Panc1 (cell line): ENCODE measurements around the gene THSD7A. TPM values are rescaled to one million over a fixed set of nuclear protein-coding genes. Genes with fewer than 3 reads are reported as not detected.

Source experiments
- ATAC-seq: fragments of 200-7000 bp; cut with Tn5 transposase; 2 replicates; pipeline ENCODE4 v1.9.1; 2020; ENCODE audit warnings: mild to moderate bottlenecking, moderate library complexity
- BruUV-seq: library from RNA; stranded (reverse); fragments of 400-500 nt; replicated peaks from 2 replicates; lab custom pipeline; 2021; lab: Mats Ljungman, UMichigan
- CTCF ChIA-PET: fragments of 300-600 bp; sonication (Branson Sonifier 250); formaldehyde crosslinking; loops from one replicate; lab custom pipeline; 2022; ENCODE audit warnings: antibody characterized with exemption; lab: Charles Lee
- POLR2A ChIA-PET: fragments of 300-600 bp; sonication (Branson Sonifier 250); formaldehyde crosslinking; loops from one replicate; lab custom pipeline; 2022; ENCODE audit warnings: antibody characterized with exemption; lab: Charles Lee
- DNase-seq: peaks from one replicate; pipeline ENCODE4 v3.0.0-alpha.2; 2010; ENCODE audit warnings: low read depth, low spot score
- H3K27ac ChIP-seq: 2 replicates; pipeline ENCODE4 v1.5.1; 2011; ENCODE audit warnings: mild to moderate bottlenecking, low read length, inconsistent platforms
- H3K27me3 ChIP-seq: fragments of 200-500 bp; sonication (Bioruptor generic); 2 replicates; pipeline ENCODE4 v1.6.0; 2014; ENCODE audit warnings: low read length, inconsistent platforms; ENCODE audit not compliant: control insufficient read depth, insufficient read depth
- H3K36me3 ChIP-seq: fragments of 200-500 bp; sonication (Bioruptor generic); 2 replicates; pipeline ENCODE4 v1.5.1; 2014; ENCODE audit warnings: inconsistent platforms, mild to moderate bottlenecking, low read length, moderate library complexity; ENCODE audit not compliant: control insufficient read depth, insufficient read depth
- H3K4me1 ChIP-seq: 2 replicates; pipeline ENCODE4 v1.5.1; 2011; ENCODE audit warnings: inconsistent platforms, mild to moderate bottlenecking, low read length, moderate library complexity; ENCODE audit not compliant: control insufficient read depth, insufficient read depth
- H3K4me3 ChIP-seq, 2 experiments: 2 replicates each; pipeline ENCODE4 v1.5.1; 2011 to 2012; ENCODE audit warnings: low read depth in 2 of 2, low read length in 2 of 2, mild to moderate bottlenecking in 2 of 2, inconsistent platforms in 1 of 2, moderate library complexity in 1 of 2
- H3K9me3 ChIP-seq: fragments of 200-500 bp; sonication (Bioruptor generic); 2 replicates; pipeline ENCODE4 v1.5.1; 2014; ENCODE audit warnings: low read depth, mild to moderate bottlenecking, inconsistent platforms, low read length, moderate library complexity; ENCODE audit not compliant: control insufficient read depth, insufficient read depth
- CTCF ChIP-seq: fragments of 450-650 bp; IDR thresholded peaks from 2 replicates; pipeline ENCODE4 v1.5.1; 2017; ENCODE audit warnings: mild to moderate bottlenecking
- POLR2AphosphoS5 ChIP-seq: IDR thresholded peaks from 2 replicates; pipeline ENCODE4 v1.6.1; 2012; ENCODE audit warnings: mild to moderate bottlenecking, low read depth, low read length, moderate library complexity
- SIN3A ChIP-seq: IDR thresholded peaks from 2 replicates; pipeline ENCODE4 v1.6.1; 2012; ENCODE audit warnings: low read depth, mild to moderate bottlenecking, low read length, moderate library complexity, borderline replicate concordance; ENCODE audit not compliant: insufficient read depth
- TCF7L2 ChIP-seq: IDR thresholded peaks from 2 replicates; pipeline ENCODE4 v1.6.1; 2011; ENCODE audit warnings: mild to moderate bottlenecking, low read depth, low read length, inconsistent platforms
- in situ Hi-C: cut with HindIII; loops from 2 replicates; pipeline ENCODE4 v1.10.0; 2016; ENCODE audit warnings: low sequenced_read_pairs, low pct_unique_long_range_greater_than_20kb
- intact Hi-C: fragments of 100-400 bp; cut with micrococcal nuclease; formaldehyde crosslinking; loops from one replicate; pipeline ENCODE4 v1.10.0; 2022; ENCODE audit not compliant: unreplicated experiment
- total RNA-seq: library from RNA; stranded (reverse); gene quantifications from one replicate; pipeline ENCODE4 v1.2.1, GENCODE V29; 2021; ENCODE audit not compliant: unreplicated experiment
- TF ChIP-seq, protein P1 (sequence below), 2 experiments: IDR thresholded peaks; 2 replicates each; pipeline ENCODE4 v1.6.1; 2011 to 2012; ENCODE audit warnings: low read depth in 2 of 2, control low read depth in 1 of 2, low read length in 1 of 2, mild to moderate bottlenecking in 1 of 2, moderate library complexity in 1 of 2; ENCODE audit not compliant: insufficient read depth in 1 of 2

Gene THSD7A
- total RNA-seq, 1 experiment from 2014 or later: 38.6 TPM

DNA sequence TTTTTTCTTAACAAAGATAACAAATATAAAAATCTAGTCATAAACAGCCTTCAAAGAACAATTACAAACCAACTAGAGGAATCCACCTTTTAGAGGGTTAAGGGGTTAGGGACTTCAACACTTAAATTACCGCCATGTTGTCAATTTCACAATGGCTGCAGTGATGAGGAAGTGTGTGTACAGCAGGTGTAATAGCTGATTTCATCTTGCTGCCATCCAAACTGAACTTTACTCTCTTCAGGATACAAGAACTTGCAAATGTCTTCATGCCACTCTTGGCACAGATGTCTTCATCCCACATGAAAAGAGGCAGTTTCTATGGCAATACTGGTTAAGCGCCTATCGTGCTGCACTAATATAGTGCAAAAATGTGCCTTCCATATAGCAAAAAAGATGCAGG lies 457.4 kb downstream of the THSD7A start:
- no peak overlapping the region for H3K27ac ChIP-seq
- DNase-seq (no peak), ATAC-seq (no peak)
- TF ChIP-seq TCF7L2: no peak
- no peak for TF ChIP-seq POLR2AphosphoS5
- TF ChIP-seq, protein P1, sequence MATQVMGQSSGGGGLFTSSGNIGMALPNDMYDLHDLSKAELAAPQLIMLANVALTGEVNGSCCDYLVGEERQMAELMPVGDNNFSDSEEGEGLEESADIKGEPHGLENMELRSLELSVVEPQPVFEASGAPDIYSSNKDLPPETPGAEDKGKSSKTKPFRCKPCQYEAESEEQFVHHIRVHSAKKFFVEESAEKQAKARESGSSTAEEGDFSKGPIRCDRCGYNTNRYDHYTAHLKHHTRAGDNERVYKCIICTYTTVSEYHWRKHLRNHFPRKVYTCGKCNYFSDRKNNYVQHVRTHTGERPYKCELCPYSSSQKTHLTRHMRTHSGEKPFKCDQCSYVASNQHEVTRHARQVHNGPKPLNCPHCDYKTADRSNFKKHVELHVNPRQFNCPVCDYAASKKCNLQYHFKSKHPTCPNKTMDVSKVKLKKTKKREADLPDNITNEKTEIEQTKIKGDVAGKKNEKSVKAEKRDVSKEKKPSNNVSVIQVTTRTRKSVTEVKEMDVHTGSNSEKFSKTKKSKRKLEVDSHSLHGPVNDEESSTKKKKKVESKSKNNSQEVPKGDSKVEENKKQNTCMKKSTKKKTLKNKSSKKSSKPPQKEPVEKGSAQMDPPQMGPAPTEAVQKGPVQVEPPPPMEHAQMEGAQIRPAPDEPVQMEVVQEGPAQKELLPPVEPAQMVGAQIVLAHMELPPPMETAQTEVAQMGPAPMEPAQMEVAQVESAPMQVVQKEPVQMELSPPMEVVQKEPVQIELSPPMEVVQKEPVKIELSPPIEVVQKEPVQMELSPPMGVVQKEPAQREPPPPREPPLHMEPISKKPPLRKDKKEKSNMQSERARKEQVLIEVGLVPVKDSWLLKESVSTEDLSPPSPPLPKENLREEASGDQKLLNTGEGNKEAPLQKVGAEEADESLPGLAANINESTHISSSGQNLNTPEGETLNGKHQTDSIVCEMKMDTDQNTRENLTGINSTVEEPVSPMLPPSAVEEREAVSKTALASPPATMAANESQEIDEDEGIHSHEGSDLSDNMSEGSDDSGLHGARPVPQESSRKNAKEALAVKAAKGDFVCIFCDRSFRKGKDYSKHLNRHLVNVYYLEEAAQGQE (IDR thresholded peaks at IDR 0.05; ENCODE audit: insufficient read depth in 1 of 2, low read depth in 2 of 2, low read length in 1 of 2): no peak
- TF ChIP-seq SIN3A: no peak
- no peak for TF ChIP-seq CTCF
- intact Hi-C loops (no loop called here), in situ Hi-C loops (no loop called here)
- no peaks in the 10 kb centered on the region for H3K4me1 ChIP-seq
- H3K4me3 ChIP-seq: no peak overlapping the region
- no peaks in the 10 kb centered on the region for H3K27me3 ChIP-seq
- no peaks in the 10 kb centered on the region for H3K9me3 ChIP-seq
- BruUV-seq: no TSS peak
- CTCF ChIA-PET: no interaction called here
- H3K36me3 ChIP-seq: no peaks in the 10 kb centered on the region
- POLR2A ChIA-PET: no interaction called here

GRCh38 chr7:11373546-11374142 lies 458.4 kb downstream of the THSD7A start:
- BruUV-seq: TSS peak; percentile 8
- H3K36me3 ChIP-seq: no peaks in the 10 kb centered on the region
- DNase-seq (peak; percentile 7), ATAC-seq (no peak)
- intact Hi-C loops (no loop called here), in situ Hi-C loops (no loop called here)
- ChIA-PET POLR2A (no interaction called here), CTCF (interaction anchor here (1.2 kb wide), 1 partner anchor 1123 kb away, joined by 3 read pairs; no protein-coding TSS in a partner anchor)
- H3K9me3 ChIP-seq: no peaks in the 10 kb centered on the region
- TF ChIP-seq, protein P1 (IDR thresholded peaks at IDR 0.05; ENCODE audit: insufficient read depth in 1 of 2, low read depth in 2 of 2, low read length in 1 of 2): no peak
- TF ChIP-seq CTCF (peak; percentile 76; the same call in 1 of the 2 replicates), POLR2AphosphoS5 (no peak)
- H3K27ac ChIP-seq: no peak overlapping the region
- H3K4me1 ChIP-seq: no peaks in the 10 kb centered on the region
- H3K27me3 ChIP-seq: no peaks in the 10 kb centered on the region
- H3K4me3 ChIP-seq: no peak overlapping the region
